Measurements from ENCODE around the gene MUC15.

The MUC15 gene

GRCh38 chr11:26573896-26574295 lies 1.8 kb upstream of the MUC15 start:
- no peak for DNase-seq

DNA sequence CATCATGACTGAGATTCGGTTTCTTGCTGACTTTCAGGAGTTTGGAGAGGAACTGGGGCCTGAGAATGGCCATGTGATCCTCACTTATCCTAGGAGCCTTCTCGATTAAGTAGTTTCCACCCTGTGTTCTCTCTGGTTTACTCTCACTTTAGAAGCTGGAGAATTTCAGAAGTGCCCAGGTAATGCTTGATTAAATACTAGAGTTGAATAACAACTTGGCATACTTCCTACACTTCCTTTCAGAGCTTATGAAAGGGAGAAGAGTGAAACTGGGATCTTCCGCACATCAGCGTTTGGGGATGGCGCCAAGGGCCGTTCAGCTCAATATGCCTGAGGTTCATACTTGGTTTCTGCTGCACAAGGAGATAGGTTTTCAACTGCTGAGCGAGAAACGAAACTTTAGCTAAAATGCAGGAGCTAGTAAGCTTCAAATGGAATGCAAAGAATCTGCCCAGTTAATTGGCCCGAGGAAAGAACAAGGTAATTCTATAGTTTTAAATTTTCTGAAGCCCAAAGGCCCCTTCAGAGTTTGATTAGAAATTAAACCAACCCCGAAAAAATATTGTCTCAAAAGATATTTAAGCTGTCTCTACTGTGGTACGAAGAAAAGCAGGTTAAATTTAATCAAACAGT lies 823 bp upstream of the MUC15 start:
- DNase-seq, result no peak

GRCh38 chr11:26569646-26570045 lies 2.4 kb downstream of the MUC15 start:
- no peak for DNase-seq

GRCh38 chr11:26558190-26558589 lies 13.9 kb downstream of the MUC15 start:
- no peak for DNase-seq

DNA sequence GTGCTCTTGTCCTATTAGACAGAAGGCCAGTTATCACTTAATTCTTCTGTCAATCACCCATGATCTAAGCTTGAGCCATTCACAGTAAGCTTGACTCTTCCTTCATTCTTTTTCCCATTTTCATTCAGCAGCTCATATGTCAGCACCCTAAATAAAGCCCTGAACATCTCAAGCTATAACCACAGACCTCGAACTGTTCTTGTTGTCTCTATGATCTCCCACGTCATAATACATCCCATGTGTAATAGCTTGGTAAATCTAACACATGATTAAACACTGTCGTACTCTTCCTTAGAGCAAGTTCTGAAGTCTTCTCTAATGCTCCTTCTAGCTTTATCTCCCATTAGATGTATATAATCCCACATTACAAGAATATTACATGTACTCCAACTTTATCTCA lies 14.4 kb downstream of the MUC15 start:
- peak; percentile 8 for DNase-seq

- no peak for DNase-seq
Measured at GRCh38 chr11:26556582-26556981, 15.5 kb downstream of the MUC15 start.

- DNase-seq, result no peak
Measured at GRCh38 chr11:26554455-26554854, 17.6 kb downstream of the MUC15 start.

DNA sequence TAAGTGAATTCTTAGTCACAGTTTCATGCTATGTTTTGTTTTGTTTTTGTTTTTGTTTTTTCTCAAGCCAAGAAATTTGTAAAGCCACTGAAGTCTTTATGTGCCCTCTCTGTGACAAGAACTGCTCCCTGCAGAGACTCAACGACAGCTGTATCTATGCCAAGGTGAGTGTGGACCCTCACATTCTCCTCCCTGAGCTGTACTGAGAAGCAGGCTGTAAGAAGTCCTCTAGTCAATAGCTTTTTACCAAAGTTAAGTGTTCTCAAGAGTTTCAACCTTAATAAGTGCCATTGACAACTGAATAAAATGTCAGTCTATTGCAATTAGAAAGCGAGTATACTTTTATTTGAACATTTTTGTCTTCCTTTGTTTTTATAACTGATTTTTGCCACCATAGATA lies 18.9 kb downstream of the MUC15 start:
- no peak for DNase-seq

DNA sequence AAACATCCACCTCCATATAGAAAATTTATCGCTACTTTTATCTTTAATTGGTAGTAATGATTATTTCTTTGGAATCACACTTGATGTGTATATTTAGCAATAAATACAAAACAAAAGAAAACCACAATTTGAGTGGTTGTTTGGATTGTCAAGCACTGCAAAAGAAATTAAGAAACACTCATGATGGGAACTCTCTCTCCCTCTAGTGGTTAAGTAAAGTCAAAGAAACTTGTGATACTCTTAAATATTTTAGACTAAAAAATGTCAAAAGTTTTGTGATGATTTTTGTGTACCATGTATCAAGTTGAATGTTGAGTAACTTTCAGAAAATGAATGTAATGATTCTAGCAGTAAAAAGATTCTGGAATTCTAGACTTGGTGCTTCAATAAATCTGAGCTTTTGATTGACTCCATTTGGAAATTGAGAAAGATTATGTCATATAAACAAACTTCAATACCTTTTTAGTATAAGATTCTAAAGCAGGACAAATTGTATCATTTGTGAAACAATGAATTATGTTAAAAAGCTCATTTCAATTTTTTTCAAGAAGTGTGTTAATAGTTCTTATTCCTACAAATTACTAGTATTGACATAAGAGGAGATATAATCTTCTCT lies 20.8 kb downstream of the MUC15 start:
- peak; percentile 21 for DNase-seq

GRCh38 chr11:26550022-26550421 lies 22.0 kb downstream of the MUC15 start:
- DNase-seq, result no peak

DNA sequence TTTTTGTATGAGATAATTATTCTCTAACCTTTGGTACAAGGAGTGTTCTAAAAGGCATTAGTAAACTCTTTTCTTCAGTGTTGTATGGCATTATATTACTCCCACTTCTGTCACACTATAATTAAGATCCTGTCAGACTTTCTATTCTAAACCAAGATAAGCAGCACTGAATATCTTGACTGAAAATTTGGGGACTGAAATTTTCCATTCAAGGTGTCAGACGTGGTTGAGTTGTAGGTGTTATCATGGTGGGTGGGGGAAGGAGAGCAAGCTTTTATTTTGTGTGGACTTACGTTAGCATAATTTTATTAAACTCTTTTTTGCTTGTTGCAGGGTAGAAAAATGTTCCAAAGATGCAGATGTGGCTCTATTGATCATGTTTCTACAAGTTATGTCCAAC lies 22.9 kb downstream of the MUC15 start:
- DNase-seq, result no peak

GRCh38 chr11:26541870-26542269 lies 30.2 kb downstream of the MUC15 start:
- DNase-seq, result no peak

DNA sequence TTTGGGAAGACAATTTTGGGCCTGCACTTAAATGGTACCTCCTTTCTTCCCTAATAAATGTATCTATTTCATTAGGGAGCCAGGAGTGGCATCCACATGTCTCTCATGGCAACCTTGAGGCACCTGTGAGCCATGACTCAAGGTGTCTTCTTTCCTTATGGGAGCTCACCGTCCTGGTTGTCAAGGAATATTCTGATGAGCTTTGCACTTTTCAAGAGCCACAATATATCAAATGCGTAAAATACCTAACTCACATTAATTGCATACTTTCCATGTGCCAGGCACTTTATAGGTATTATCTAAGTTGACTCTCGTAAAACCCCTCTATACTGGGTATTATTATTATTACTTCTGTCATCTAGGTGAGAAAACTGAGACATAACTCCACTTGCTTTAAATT lies 32.5 kb downstream of the MUC15 start:
- no peak for DNase-seq

DNA sequence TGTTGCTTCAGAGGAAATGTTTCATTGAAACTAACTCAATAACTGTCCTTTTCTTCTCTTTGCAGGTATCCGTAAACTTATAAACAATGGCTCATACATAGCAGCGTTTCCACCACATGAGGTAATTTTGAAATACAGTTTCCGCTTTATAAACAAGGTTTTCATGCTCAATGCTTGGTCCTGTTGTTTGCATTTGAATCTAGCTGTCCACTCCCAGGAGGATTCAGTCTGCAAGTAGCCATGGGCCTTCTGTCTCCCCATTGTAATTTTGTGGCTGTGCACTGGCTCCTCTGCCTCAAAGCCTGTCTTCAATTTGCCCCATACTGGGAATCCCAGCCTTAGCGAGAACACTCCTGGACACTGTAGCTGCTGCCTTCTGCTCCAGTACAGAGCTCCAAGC lies 34.7 kb downstream of the MUC15 start:
- no peak for DNase-seq

- DNase-seq, result no peak
Measured at GRCh38 chr11:26527685-26528084, 44.4 kb downstream of the MUC15 start.

DNA sequence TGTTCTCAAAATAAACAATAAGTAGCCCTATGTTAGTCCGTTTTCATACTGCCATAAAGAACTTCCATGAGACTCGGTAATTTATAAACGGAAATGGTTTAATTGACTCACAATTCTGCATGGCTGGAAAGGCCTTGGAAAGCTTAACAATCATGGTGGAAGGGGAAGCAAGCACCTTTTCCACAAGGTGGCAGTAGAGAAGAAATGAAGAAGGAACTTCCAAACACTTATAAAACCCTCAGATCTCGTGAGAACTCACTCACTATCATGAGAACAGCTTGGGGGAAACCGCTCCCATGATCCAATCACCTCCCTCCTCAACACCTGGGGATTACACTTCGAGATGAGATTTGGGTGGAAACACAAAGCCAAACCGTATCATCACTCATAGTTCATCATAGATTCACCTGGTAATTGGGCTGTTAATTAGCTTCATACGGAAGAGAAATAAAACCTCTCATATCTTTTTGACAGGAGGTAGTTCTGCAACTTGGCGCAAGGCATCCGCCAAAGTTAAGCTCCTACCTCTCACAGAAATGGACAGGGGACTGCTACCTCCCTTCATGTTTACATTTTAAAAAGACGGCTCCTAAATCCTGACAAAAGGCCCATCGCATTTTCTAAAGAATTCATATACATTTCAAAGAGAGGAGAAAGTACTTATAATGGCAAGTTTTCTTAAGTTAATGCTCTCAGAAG lies 49.0 kb downstream of the MUC15 start:
- peak; percentile 4 for DNase-seq

- DNase-seq, result no peak
Measured at GRCh38 chr11:26519469-26519868, 52.6 kb downstream of the MUC15 start.

DNA sequence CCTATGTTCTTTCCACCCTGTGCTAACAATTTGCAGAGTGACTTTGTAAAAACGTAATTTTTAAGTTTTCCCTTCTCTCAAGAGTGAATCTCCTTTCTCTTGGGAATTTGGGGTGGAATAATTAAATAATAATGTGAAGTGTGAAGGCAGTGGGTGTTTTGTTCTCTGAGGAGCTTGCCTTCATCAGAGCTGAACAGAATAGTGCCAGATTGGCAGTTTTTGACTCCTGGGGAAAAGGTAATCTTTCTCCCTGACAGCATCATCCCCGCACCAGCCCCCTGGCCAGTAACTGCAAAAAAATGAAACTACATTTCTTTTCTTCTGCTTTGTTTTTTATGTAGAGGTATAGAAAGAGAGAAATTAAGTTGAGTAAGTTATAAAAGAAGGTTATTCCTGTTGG lies 59.9 kb downstream of the MUC15 start:
- no peak for DNase-seq

GRCh38 chr11:26510756-26511155 lies 61.3 kb downstream of the MUC15 start:
- DNase-seq, result no peak

DNA sequence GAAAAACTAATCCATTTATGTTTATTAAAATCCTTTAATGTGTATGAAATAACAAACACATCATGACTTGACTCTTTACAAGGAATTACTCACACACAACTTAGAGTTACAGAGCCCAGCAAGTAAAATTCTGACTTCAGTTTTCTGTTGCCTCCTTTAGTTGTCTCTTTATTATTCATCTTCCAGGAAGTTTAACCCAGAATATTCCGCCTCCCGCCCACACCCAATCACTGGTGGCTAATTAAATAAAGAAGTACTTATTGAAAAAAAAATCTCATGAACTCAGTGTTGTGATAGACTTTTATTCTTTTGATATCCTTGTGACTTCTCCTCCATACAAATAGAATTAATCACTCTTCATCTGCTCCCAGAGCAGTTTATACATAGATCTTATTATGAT lies 61.9 kb downstream of the MUC15 start:
- no peak for DNase-seq

All from fibroblast of skin of abdomen (primary cell).